Neural cell (in vitro differentiated cells): Measurements from ENCODE around the gene KIR2DL3. TPM values are rescaled to one million over a fixed set of nuclear protein-coding genes. Genes with fewer than 3 reads are reported as not detected.
"Not testable (repeated sequence)": the region's sequence is repeated elsewhere in the genome, so short reads cannot be mapped to it uniquely, and the experiment has no call there.

Experiments
- H2AFZ ChIP-seq: fragments of 200-600, 300-800 bp; sonication (generic), shearing (Covaris generic); 2 replicates; pipeline ENCODE4 v1.6.0; 2014; ENCODE audit warnings: low read depth, mild to moderate bottlenecking, antibody characterized with exemption, low read length, moderate library complexity
- H3F3A ChIP-seq: fragments of 200-600 bp; shearing (Covaris generic); 2 replicates; pipeline ENCODE4 v1.6.1; 2016; ENCODE audit warnings: mild to moderate bottlenecking, moderate library complexity, mixed read lengths, antibody characterized with exemption, low read length; ENCODE audit not compliant: insufficient read depth, poor library complexity, severe bottlenecking
- H3K27ac ChIP-seq: fragments of 200-600, 300-800 bp; sonication (generic), shearing (Covaris generic); 2 replicates; pipeline ENCODE4 v1.5.1; 2014; ENCODE audit warnings: mild to moderate bottlenecking, low read length, moderate library complexity
- H3K27me3 ChIP-seq: fragments of 300-800, 200-600 bp; sonication (generic), shearing (Covaris generic); 2 replicates; pipeline ENCODE4 v1.6.0; 2014; ENCODE audit warnings: mild to moderate bottlenecking, low read depth, low read length, moderate library complexity; ENCODE audit not compliant: insufficient read depth
- H3K36me3 ChIP-seq: fragments of 300-800, 200-600 bp; sonication (generic), shearing (Covaris generic); 2 replicates; pipeline ENCODE4 v1.5.1; 2014; ENCODE audit warnings: mild to moderate bottlenecking, antibody characterized with exemption, low read length, moderate library complexity; ENCODE audit not compliant: insufficient read depth
- H3K4me2 ChIP-seq: fragments of 300-800, 200-600 bp; sonication (generic), shearing (Covaris generic); 2 replicates; pipeline ENCODE4 v1.6.0; 2014; ENCODE audit warnings: mild to moderate bottlenecking, low read length
- H3K4me3 ChIP-seq: fragments of 300-800, 200-600 bp; sonication (generic), shearing (Covaris generic); 2 replicates; pipeline ENCODE4 v1.5.1; 2014; ENCODE audit warnings: mild to moderate bottlenecking, low read length, moderate library complexity
- H3K79me2 ChIP-seq: fragments of 200-600 bp; shearing (Covaris generic); replicated peaks from 2 replicates; pipeline ENCODE4 v1.6.0; 2014; ENCODE audit warnings: mild to moderate bottlenecking, low read length, moderate library complexity; ENCODE audit not compliant: insufficient read depth
- H3K9ac ChIP-seq: fragments of 300-800, 200-600 bp; sonication (generic), shearing (Covaris generic); 2 replicates; pipeline ENCODE4 v1.6.1; 2016; ENCODE audit warnings: mild to moderate bottlenecking, low read length, mixed read lengths
- H3K9me2 ChIP-seq: fragments of 200-600 bp; shearing (Covaris generic); 2 replicates; pipeline ENCODE4 v1.6.1; 2016; ENCODE audit warnings: mild to moderate bottlenecking, low read length, mixed read lengths; ENCODE audit not compliant: insufficient read depth
- H3K9me3 ChIP-seq: fragments of 200-600, 300-800 bp; sonication (generic), shearing (Covaris generic); 2 replicates; pipeline ENCODE4 v1.6.1; 2016; ENCODE audit warnings: mild to moderate bottlenecking, mixed run types, low read length, moderate library complexity, mixed read lengths
- H4K20me1 ChIP-seq: fragments of 200-600 bp; shearing (Covaris generic); 2 replicates; pipeline ENCODE4 v1.6.1; 2016; ENCODE audit warnings: mild to moderate bottlenecking, mixed run types; ENCODE audit not compliant: insufficient read depth
- EP300 ChIP-seq: fragments of 450-650 bp; conservative IDR thresholded peaks from 2 replicates; pipeline ENCODE4 v1.6.1; 2014; ENCODE audit warnings: antibody characterized with exemption, mild to moderate bottlenecking, moderate library complexity; ENCODE audit not compliant: poor library complexity, severe bottlenecking
- EZH2 ChIP-seq: fragments of 200-600, 300-800 bp; shearing (Covaris generic), sonication (generic); IDR thresholded peaks from 2 replicates; pipeline ENCODE4 v1.6.1; 2014; ENCODE audit warnings: antibody characterized with exemption, low read length, borderline replicate concordance, mild to moderate bottlenecking; ENCODE audit not compliant: insufficient read depth, poor library complexity, severe bottlenecking
- MXI1 ChIP-seq: fragments of 450-650 bp; conservative IDR thresholded peaks from 2 replicates; pipeline ENCODE4 v1.6.1; 2014; ENCODE audit warnings: antibody characterized with exemption, mild to moderate bottlenecking; ENCODE audit not compliant: poor library complexity, severe bottlenecking
- POLR2AphosphoS5 ChIP-seq: IDR thresholded peaks from 2 replicates; pipeline ENCODE4 v1.6.1; 2012
- RAD21 ChIP-seq: fragments of 450-650 bp; conservative IDR thresholded peaks from 2 replicates; pipeline ENCODE4 v1.6.1; 2014; ENCODE audit warnings: antibody characterized with exemption, mild to moderate bottlenecking, moderate library complexity
- SMC3 ChIP-seq: fragments of 450-650 bp; conservative IDR thresholded peaks from 2 replicates; pipeline ENCODE4 v1.6.1; 2014; ENCODE audit warnings: antibody characterized with exemption, mild to moderate bottlenecking, moderate library complexity; ENCODE audit not compliant: poor library complexity
- TAF1 ChIP-seq: IDR thresholded peaks from 2 replicates; pipeline ENCODE4 v1.6.1; 2012; ENCODE audit warnings: low read depth
- polyA plus RNA-seq: library from polyadenylated mRNA; depleted of rRNA; stranded (reverse); fragments of >200 nt; gene quantifications from 2 replicates; pipeline ENCODE4 v1.2.3, GENCODE V29; 2014
- TF ChIP-seq, protein P1 (sequence below): fragments of 450-650 bp; IDR thresholded peaks from 2 replicates; pipeline ENCODE4 v1.5.1; 2014; ENCODE audit warnings: antibody characterized with exemption, mild to moderate bottlenecking, moderate library complexity; ENCODE audit not compliant: poor library complexity, severe bottlenecking
- TF ChIP-seq, protein P2 (sequence below): IDR thresholded peaks from 2 replicates; pipeline ENCODE4 v1.6.1; 2012; ENCODE audit warnings: borderline replicate concordance

The KIR2DL3 gene
- polyA plus RNA-seq, 1 donor from 2014 or later: not detected

DNA sequence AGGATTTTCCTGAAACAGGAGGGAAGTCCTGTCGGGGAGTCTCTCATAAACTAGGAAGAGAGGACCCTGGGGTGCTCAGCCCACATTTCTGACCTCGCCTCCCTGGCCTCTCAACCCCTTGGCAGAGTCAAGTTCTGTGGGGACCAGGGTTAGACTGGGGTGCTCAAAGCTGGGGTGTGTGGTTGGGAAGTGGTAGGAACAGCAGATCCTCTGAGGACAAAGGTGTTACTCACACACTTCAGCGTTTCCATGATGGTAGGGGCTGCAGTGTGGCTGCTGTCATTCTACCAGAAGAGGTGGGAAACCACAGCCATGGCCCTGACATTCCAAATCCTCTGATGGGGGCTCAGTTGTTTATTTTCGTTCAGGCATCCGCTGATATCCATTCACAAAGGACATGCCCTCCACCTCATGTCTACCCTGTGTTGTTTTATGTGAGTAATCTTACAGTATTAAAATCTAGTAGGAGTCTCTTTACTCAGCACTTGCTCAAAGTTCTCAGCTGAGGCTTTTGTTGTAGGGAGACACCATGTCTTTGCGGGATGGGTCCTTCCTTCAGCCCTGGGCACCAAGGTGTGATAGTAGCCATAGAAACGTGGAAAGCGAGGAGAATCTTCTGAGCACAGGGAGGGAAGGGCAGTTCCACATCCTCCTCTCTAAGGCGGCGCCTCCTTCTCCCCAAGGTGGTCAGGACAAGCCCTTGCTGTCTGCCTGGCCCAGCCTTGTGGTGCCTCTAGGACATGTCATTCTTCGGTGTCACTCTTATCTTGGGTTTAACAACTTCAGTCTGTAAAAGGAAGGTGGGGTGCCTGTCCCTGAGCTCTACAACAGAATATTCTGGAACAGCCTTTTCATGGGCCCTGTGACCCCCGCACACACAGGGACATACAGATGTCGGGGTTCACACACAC lies 1.5 kb downstream of the KIR2DL3 start:
- Histone ChIP-seq H3K36me3 (no peaks in the 10 kb centered on the region), H3K9me2 (no peaks in the 10 kb centered on the region), H3K4me3 (no peak overlapping the region), H2AFZ (no peak overlapping the region), H3K9me3 (no peaks in the 10 kb centered on the region), H3F3A (no peaks in the 10 kb centered on the region), H3K27ac (no peak overlapping the region), H3K4me2 (no peak overlapping the region), H4K20me1 (no peaks in the 10 kb centered on the region), H3K27me3 (no peaks in the 10 kb centered on the region), H3K79me2 (no peaks in the 10 kb centered on the region), H3K9ac (no peak overlapping the region)
- TF ChIP-seq, protein P1, sequence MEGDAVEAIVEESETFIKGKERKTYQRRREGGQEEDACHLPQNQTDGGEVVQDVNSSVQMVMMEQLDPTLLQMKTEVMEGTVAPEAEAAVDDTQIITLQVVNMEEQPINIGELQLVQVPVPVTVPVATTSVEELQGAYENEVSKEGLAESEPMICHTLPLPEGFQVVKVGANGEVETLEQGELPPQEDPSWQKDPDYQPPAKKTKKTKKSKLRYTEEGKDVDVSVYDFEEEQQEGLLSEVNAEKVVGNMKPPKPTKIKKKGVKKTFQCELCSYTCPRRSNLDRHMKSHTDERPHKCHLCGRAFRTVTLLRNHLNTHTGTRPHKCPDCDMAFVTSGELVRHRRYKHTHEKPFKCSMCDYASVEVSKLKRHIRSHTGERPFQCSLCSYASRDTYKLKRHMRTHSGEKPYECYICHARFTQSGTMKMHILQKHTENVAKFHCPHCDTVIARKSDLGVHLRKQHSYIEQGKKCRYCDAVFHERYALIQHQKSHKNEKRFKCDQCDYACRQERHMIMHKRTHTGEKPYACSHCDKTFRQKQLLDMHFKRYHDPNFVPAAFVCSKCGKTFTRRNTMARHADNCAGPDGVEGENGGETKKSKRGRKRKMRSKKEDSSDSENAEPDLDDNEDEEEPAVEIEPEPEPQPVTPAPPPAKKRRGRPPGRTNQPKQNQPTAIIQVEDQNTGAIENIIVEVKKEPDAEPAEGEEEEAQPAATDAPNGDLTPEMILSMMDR: no peak
- TF ChIP-seq SMC3 (no peak), EZH2 (no peak), TAF1 (no peak), RAD21 (no peak), MXI1 (no peak), POLR2AphosphoS5 (no peak), EP300 (no peak)
- TF ChIP-seq, protein P2, sequence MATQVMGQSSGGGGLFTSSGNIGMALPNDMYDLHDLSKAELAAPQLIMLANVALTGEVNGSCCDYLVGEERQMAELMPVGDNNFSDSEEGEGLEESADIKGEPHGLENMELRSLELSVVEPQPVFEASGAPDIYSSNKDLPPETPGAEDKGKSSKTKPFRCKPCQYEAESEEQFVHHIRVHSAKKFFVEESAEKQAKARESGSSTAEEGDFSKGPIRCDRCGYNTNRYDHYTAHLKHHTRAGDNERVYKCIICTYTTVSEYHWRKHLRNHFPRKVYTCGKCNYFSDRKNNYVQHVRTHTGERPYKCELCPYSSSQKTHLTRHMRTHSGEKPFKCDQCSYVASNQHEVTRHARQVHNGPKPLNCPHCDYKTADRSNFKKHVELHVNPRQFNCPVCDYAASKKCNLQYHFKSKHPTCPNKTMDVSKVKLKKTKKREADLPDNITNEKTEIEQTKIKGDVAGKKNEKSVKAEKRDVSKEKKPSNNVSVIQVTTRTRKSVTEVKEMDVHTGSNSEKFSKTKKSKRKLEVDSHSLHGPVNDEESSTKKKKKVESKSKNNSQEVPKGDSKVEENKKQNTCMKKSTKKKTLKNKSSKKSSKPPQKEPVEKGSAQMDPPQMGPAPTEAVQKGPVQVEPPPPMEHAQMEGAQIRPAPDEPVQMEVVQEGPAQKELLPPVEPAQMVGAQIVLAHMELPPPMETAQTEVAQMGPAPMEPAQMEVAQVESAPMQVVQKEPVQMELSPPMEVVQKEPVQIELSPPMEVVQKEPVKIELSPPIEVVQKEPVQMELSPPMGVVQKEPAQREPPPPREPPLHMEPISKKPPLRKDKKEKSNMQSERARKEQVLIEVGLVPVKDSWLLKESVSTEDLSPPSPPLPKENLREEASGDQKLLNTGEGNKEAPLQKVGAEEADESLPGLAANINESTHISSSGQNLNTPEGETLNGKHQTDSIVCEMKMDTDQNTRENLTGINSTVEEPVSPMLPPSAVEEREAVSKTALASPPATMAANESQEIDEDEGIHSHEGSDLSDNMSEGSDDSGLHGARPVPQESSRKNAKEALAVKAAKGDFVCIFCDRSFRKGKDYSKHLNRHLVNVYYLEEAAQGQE: no peak

DNA sequence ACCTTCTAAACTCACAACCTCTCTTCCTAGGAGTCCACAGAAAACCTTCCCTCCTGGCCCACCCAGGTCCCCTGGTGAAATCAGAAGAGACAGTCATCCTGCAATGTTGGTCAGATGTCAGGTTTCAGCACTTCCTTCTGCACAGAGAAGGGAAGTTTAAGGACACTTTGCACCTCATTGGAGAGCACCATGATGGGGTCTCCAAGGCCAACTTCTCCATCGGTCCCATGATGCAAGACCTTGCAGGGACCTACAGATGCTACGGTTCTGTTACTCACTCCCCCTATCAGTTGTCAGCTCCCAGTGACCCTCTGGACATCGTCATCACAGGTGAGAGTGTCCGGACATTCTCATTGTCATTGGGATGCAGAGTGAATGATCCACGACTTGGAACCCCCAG lies 3.6 kb downstream of the KIR2DL3 start:
- H3K36me3 ChIP-seq, H4K20me1 ChIP-seq, H3K4me2 ChIP-seq, H3K9me3 ChIP-seq, H3K9me2 ChIP-seq, H3K27me3 ChIP-seq, H2AFZ ChIP-seq, H3K9ac ChIP-seq, H3F3A ChIP-seq, H3K27ac ChIP-seq, H3K79me2 ChIP-seq, H3K4me3 ChIP-seq: not testable (repeated sequence)

DNA sequence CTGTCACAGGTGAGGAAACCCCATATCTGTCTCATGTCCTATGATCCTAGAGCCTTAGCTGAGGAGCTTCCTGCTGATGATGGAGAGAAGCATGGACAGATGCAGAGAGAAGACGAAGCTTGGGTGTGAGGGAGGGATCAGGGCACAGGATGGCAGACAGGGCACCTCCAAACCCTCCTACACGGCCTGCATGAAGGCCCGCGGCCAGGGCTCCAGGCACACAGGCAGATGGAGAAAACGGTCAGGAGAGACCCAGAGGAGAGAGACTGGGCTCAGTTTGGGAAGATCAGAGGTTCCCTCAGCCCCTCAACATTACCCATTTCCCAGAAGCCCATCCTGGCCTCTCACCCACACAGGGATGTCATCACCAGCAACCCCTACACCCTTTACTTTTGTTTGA lies 5.8 kb downstream of the KIR2DL3 start:
- H3K4me2 ChIP-seq, H3K36me3 ChIP-seq, H3K79me2 ChIP-seq: not testable (repeated sequence)

DNA sequence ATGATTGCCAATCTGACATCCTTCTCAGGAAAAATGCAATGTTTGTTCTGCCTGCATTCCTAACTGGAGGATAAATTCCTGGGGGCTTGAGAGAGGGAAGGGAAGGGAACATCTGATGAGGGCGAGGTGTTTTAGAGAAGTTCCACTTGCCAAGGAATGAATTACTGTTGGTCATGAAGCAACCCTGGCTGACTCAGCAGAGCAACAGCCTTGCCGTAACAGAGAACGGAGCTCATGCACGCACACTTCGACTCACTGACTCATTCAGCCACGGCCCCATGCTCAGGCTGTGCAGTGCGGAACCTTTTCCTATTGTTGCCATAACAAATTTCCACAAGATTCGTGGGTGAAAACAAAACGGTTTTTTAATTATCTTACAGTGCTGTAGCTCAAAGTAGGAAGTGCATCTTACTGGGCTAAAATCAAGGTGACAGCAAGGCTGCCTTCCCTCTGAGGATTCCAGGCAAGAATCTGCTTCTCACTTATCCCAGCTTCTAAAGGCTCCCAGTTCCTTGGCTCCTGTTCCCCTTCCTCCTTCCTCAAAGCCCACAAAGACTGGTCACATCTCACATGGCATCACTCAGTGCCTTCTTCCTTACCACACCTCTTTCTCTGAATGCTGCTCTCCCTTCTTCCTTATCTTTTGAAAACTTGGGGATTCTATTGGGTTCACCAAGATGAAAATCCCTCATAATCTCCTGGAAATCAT lies 9.5 kb downstream of the KIR2DL3 start:
- not testable (repeated sequence) for H3K4me2 ChIP-seq, H3K27ac ChIP-seq, H2AFZ ChIP-seq, H3K9me2 ChIP-seq, H3K27me3 ChIP-seq, H3K36me3 ChIP-seq, H3K4me3 ChIP-seq, H3K9ac ChIP-seq, H3F3A ChIP-seq, H3K9me3 ChIP-seq, H3K79me2 ChIP-seq, H4K20me1 ChIP-seq

More for the DNA sequence above, 5.8 kb downstream of the KIR2DL3 start:
- H3F3A ChIP-seq, H2AFZ ChIP-seq, H4K20me1 ChIP-seq, H3K9me3 ChIP-seq, H3K27me3 ChIP-seq, H3K9me2 ChIP-seq, H3K4me3 ChIP-seq, H3K27ac ChIP-seq, H3K9ac ChIP-seq: not testable (repeated sequence)
